ENCODE data around the gene LAMC3. TPM values are rescaled to one million over a fixed set of nuclear protein-coding genes. Genes with fewer than 3 reads are reported as not detected.
"Not testable (repeated sequence)": the region's sequence is repeated elsewhere in the genome, so short reads cannot be mapped to it uniquely, and the experiment has no call there.

The LAMC3 gene
- total RNA-seq, 1 experiment from 2014 or later, result 1.4 TPM

DNA sequence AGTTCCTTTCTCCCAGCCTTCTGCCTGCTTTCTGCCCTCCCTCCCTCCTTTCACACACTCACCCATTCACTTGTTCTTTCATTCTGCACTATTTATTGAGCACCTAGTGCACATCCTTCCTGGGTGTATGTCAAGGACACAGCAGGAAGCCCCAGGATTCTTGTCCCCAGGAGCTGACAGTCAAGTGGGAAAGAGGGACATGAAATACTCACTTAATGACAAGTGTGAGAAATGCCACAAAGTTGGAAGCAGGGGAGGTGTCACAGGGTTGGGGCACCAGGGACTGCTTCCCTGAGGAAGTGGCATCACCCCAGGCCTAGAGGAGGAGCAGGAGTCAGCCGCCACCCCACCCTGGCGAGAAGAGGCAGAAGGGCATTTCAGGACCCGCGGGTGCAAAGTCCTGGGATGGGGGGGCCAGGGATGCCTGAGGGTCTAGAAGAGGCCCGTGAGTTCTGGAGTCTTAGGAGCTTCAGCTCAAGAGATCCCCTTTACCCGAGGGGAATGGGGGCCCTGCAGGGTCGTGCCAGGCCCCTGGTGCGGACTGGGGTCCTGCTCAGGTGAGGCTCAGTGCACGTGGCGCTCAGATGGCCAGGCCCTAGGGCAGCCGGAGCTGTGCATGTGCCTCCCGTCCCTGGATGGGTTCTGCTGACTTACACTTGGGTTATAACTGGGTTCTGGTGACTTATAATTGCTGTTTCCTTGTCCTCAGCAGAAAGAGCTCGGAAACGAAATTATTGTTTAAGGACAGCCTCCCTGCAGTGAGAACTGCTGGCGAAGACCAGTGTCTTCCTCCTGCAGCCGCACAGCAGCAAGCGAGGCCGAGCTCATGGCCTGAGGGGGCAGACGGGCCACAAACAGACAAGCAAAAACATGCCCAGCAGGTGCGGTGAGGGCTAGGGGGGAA lies 16.9 kb upstream of the LAMC3 start:
- no peak for DNase-seq (ENCODE audit: low spot score)

DNA sequence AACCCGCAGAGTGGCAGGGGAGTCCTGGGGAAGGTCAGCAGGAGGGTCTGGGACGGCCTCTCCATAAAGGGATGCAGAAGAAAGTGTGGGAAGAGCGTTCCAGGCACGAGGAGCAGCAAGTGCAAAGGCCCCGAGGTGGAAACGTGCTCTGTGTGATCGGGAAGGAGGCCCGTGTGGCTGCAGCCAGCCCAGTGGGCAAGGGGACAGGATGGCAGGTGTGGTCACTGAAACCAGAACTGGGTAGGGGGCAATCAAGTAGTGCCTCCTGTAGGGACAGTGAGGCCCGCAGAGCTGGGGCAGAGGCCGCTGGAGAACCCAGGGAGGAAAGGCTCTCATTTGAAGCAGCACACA lies 16.3 kb upstream of the LAMC3 start:
- no peak for DNase-seq (ENCODE audit: low spot score)

DNA sequence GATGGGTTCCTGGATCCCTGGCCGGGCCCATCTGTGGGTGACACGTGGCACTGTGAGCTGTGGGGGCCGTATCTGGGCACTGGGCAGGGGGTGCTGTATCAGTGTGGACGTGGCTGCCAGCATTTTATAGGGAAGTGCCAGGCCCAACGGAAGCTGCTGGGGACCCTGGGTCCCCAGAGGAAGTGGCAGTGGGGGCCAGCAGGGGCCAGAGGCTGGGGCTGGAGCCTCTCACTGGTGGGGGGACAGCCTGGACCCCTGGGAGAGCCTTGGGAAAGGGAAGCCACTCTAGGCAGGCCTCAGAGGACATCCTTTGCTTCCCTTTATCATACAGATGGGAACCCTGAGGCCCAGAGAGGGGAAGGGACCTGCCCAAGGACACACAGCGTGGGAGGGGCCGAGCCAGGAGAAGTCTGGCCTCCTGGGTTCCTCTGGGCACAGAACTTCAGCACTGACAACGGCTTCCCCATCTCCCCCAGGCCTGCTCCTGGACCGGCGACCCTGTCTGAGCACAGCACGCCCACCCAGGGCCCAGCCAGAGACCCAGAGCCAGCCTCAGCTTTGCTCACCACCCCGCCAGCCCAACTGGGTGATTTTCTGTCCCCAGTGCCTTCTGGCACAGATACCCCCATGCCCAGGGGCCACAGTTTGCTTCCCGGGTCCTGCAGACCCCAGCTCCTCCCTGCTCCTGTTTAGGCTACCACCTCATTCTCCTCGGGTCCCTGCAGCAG lies 15.5 kb upstream of the LAMC3 start:
- no peak for DNase-seq (ENCODE audit: low spot score)

DNA sequence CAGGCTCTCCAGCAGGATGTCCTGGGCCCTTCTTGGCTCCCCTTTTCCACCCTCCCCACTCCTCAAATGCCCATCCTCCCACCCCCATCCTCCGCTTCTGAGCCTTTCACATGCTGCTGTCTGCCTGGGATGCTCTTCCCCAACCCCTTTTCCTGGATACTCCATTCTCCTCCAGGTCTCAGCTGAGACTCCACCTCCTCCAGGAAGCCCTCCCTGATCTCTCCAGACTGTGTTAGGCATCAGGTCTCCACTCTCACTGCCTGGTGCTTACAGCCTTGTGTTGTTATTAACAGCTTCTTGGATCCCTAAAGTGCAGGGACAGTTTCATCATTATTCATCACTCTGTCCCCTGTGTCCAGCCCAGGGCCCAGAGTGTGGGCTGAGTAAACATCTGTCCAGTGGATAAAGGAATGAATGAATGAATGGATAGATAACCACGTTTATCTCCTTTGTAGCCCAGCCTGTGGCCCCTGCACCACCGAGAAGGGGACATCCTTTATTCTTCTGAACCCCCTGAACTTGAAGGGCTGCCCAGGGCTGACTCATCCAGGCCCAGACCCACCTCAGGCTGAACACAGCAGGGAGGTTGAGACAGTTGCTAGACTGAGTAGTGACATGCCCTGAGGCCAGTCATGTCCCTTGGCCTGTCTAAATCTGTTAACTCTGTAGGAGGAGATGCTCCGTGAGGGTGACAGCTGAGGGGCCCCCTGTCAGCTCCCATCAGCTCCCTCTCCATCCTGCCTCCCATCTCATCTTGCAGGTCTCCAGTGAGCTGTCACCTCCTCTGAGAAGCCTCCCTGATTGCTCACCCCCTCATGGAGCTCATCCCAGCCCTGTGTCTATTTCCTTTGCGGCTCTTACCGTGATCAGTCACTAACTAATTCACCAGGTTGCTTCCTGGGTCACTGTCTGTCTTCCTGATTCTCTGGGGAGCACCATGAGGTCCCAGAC lies 14.6 kb upstream of the LAMC3 start:
- DNase-seq (ENCODE audit: low spot score), result no peak

DNA sequence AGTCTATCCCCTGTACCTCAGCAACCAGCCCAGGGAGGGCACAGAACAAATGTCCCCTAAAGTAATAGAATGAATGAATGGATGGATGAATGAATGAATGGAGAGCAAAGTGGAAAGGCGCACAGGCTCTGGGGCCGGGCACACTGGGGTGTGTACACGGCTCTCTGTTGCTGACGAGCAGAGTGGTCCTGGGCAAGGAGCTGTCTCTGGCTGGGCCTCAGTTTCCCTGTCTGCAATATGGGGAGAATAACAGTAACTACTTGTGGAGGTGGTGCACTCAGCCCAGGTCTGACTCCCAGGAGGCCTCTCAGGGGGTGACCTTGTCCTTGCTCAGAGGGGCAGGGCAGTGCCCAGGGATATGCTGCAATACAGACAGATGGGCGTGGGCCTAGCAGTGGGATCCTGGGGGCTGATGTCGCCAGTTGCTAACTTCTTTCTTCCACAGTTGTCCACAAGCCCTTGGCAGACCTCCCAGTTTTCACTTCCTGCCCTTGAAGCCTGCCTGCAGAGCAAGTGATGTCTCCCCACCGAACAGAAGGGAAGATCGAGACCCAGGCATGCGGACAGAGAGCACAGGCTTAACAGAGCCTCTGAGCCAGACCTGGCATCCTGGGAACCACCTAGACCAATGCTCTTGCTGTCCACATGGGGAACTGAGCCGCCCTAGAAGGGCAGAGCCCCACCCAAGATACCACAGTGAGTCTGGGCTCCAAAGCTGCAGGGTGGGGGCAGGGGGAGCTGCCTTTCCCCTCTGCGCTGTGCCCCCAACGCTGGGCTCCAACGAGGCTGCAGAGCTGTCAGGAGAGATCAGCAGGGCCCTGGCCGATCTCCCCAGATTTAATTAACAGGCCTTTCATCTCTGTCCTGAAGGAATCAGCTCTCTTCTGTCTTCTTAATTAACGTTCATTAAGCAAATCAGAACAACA lies 13.6 kb upstream of the LAMC3 start:
- DNase-seq (ENCODE audit: low spot score), result peak; percentile 46

DNA sequence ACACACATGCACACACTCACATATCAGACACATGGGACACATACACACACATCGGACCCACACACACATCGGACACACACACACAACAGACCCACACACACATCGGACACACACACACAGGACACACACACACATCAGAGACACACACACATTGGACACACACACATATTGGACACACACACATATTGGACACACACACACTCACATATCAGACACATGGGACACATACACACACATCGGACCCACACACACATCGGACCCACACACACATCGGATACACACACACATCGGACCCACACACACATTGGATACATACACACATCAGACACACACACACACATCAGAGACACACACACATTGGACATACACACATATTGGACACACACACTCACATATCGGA lies 12.8 kb upstream of the LAMC3 start:
- no peak for DNase-seq (ENCODE audit: low spot score)

DNA sequence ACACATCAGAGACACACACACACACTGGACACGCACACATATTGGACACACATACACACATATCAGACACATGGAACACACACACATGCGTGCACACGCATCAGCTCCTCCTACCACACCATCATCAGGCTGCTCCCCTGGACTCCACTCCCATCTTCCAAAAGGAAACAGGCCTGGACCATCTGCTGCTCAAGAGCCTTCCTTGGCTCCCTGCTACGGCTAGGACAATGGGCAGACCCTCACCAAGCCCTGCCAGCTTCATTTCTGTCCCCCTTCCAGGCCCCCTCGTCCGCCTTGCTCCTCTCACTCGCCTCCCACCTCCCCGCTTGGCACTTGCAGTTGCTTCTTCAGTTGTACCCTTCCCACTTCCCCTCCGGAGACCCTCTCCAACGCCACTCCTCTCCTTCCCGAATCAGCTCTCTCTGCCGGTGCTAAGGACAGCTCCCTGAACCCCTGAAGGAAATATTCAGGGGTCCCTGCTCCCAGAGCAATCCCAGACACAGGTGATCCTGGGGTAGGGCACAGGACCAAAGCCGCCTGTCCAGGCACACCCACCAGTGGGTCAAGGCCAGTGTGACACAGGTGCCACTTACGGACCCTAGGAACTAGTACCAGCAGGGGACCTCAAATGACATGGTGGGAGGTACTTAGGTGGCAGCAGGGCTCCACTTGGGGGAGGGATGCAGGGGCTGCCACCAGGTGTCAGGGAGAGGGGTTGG lies 12.1 kb upstream of the LAMC3 start:
- no peak for DNase-seq (ENCODE audit: low spot score)

DNA sequence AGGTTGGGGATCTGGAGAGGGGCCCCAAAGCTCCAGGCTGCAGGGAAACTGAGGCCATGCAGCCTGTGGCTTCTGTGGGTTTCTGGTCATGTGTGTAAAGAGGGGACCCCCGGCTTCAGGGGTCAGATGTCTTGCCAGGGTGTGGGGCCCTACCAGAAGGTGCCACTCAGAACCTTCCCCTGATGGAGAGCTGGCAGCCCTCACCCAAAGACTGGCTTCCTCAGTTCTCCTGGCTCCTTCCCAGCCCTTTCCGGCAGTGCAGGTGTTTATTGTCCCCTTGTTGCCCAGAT lies 11.6 kb upstream of the LAMC3 start:
- no peak for DNase-seq (ENCODE audit: low spot score)

DNA sequence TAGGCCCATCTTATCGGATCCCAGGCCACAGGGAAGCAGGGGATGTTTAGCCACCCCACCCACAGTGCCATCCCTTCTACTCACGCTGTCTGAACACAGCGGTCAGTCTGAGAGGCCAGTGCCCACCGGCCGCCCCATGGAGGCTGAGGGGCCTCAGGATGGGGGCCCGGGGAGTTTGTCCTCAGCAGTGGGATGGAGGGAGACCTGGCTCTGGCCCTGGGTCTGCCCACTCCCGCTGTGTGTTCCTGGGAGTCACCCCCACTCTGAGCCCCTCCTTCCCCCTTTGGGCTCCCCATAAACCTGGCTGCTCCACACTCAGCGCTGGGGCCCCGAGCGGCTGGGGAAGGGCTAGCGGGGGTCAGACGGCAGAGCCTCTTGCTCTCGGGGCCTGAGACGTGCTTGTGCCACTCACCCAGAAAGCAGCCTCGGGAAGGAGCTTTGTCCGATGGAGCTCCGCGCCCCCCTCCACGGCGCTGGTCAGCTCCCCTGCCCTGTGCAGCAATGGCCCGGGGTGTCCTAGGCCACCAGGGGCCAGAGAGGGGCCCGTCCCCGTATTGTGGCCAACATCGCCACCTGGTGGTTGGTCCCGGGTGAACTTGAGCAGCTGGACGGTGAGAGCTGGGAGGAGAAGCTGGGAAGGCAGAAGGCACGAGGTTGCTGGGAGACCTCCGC lies 10.9 kb upstream of the LAMC3 start:
- peak; percentile 55 for DNase-seq (ENCODE audit: low spot score)

DNA sequence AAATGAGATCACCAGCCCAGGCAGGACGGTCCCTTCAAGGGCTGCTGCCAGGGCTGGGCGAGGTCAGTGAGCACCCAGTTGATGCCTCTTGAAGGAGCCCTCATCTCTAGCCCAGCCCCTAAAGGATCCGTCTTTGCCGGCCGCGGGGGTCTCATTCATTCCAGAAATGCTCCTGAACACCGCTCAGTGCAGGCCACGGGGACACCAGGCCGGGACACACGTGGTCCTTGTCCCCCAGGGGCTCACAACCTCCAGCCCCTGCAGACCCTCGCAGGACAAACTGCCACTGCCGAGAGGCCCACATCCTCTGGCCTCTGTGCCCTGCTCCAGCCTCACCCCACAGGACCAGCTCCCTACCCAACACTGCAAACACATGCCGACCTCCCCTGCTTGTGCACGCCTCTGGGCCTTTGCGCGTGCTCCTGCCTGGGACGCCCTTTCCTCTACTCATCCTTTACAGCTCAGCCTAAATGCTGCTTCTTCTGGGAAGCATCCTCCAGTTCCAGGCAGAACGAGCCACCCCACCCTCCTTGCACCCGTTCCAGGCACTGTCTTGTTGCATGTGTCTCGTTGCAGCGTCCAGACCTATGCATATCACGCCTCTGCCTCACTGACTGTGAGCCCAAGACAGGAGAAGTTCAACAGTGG lies 10.3 kb upstream of the LAMC3 start:
- no peak for DNase-seq (ENCODE audit: low spot score)

DNA sequence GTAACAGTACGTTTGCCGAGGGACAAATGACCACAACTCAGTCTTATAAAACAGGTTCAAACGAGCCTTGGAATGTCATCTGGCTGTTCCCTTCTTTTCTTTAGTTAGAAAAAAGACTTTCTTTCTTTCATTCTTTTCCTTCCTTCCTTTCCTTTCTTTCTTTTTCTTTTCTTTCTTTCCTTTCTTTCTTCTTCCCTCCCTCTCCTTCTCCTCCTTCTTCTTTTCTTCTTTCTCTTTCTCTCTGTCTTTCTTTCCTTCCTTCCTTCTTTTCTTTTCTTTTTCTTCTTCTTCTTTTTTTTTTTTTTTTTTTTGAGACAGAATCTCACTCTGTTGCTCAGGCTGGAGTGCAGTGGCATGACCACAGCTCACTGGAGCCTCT lies 9.7 kb upstream of the LAMC3 start:
- no peak for DNase-seq (ENCODE audit: low spot score)

DNA sequence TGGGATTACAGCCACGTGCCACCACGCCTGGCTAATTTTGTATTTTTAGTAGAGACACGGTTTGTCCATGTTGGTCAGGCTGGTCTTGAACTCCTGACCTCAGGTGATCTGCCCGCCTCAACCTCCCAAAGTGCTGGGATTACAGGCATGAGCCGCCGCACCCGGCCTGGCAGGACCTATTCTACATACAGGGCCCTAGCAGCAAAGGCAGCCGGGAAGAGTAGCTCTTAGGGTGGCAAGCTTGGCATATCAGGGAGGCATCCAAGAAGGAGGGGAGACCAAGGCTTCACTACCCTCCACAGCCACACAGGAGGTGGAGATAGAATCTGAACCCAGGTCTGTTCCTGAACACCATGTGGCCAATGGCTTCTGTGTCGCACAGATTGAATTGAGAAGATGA lies 8.4 kb upstream of the LAMC3 start:
- not testable (repeated sequence) for DNase-seq (ENCODE audit: low spot score)

DNA sequence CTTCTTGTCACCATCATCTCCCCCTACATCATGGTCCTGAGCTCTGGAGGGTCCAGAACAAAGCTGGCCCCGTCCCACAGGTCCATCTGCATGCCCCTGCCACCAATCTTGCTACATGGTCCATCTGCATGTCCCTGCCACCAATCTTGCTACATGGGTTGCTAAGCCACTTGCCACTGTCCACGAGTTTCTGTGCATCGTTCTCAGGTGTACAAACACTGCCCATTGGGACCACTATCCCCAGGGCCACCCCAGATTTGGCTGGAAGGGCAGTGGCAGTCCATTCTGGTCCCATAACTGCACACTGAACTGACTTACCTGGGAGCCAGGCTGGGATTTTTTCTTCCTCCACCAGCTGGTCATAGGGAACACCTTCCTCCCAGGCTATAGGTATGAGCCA lies 8.0 kb upstream of the LAMC3 start:
- DNase-seq (ENCODE audit: low spot score), result no peak

DNA sequence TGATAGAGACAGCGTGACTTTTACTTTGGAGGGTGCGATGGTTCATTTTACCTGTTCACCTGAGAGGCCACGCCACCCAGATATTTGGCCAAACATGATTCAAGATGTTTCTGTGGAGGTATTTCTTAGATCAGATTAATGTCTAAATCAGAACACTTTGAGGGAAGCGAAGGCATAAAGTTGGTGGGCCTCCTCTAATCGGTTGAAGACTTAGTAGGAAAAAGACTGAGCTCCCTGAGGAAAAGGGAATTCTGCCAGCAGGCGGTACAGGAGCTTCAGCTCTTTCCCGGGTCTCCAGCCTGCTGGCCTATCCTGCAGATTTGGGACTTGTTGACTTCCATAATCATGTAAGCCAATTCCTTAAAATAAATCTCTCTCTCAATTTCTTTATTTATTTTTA lies 7.0 kb upstream of the LAMC3 start:
- no peak for DNase-seq (ENCODE audit: low spot score)

DNA sequence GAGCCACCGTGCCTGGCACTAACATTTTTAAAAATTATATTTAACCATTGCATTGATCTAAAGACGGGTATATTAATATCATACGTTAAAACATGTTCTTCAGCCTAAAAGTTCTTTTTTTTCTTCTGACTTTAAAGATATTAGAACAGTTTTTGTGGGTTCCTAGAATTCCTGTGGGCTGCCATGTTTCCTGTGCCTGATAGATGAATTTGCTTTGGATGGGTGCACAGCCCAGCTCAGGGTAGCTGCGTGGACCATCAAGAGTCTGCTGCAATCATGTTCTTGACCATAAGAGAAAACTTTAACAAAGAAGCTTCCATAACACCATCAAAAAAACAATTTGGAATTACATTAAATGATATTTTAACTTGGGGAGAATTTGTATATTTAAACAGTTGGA lies 2.4 kb upstream of the LAMC3 start:
- no peak for DNase-seq (ENCODE audit: low spot score)

DNA sequence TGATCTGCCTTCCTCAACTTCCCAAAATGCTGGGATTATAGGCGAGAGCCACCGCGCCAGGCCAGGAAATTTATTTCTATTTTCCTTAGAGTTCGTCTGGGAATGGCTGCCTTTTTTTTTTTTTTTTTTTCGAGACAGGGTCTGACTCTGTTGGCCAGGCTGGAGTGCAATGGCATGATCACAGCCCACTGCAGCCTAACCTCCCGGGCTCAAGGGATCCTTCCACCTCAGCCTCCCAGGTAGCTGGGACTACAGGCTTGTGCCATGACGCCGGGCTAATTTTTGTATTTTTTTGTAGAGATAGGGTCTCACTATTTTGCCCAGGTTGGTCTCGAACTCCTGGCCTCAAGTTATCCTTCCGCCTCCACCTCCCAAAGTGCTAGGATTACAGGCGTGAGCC lies 888 bp upstream of the LAMC3 start:
- no peak for DNase-seq (ENCODE audit: low spot score)

DNA sequence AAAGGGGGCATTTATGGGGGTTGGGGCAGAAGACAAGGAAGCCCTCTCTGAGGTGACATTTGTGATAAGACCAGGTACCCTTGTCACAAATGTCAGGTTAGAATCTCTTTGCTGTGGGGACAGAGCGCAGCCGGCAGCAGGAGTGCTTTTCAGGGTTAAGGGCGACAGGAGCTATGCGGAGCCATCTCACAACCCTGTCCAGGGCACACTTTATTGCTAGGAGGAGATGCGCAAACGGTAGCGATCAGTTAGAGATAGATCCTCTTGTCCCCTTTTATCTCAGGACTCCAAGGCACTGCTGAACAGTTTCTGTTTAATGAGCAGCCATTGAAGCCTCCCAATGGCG lies 438 bp upstream of the LAMC3 start:
- DNase-seq (ENCODE audit: low spot score), result no peak

DNA sequence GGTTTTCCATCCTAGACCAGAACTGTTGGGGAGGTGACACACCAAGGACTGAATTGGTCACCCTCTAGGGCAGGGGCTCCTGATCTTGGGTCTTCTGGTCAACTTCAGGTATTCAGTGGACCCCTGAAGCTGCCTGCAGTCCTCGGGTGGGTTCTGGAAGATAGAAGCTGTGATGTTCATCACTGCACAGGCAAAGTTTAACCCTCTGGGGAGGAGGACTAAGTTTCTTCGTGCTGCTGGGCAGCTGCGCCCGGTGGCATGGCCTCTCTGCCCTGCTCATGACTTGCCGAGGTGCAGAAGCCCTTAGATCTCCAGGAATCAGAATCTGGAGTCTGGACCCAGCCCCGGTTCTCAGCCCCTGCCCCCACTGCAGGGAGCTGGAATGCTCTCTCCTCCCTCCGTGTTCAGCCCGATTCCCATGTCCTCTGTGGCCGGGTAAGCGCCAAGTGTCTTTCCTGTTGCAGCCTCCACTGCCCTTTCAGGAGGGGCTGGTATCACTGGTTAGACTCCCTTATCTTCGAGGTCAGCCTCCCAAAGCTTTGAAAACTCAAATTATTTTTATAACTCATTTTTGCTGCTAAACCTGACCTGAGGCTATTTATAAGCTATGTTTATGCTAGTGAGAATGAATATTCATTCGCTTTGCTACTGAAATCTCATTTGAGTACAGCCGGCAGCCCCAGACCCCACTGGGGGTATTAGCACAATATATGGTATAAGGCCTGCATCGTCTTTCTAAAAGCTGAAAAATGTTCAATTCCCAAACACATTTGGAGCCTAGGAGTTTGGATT lies 1.7 kb downstream of the LAMC3 start:
- DNase-seq (ENCODE audit: low spot score), result no peak

All from A172 (cell line).